GM12878 (cell line): Measurements from ENCODE around the gene SCYGR6. TPM values are rescaled to one million over a fixed set of nuclear protein-coding genes. Genes with fewer than 3 reads are reported as not detected.

ENCODE experiments used
- ATAC-seq: fragments of 200-7000 bp; cut with Tn5 transposase; 3 replicates; pipeline ENCODE4 v1.9.1; 2020; ENCODE audit warnings: mild to moderate bottlenecking, moderate library complexity
- BruUV-seq: library from RNA; stranded (reverse); fragments of 400-500 nt; replicated peaks from 2 replicates; lab custom pipeline; 2021; lab: Mats Ljungman, UMichigan
- CTCF ChIA-PET: fragments of 300-600 bp; sonication (Branson Sonifier 250); formaldehyde crosslinking; extraction: SDS; loops from one replicate; lab custom pipeline; 2021; ENCODE audit warnings: inconsistent platforms; lab: Yijun Ruan, JAX
- POLR2A ChIA-PET: fragments of 350-600 bp; formaldehyde crosslinking; extraction: SDS; loops from one replicate; lab custom pipeline; 2021; ENCODE audit warnings: inconsistent platforms; lab: Charles Lee
- RAD21 ChIA-PET: fragments of 300-600 bp; sonication (Branson Sonifier 250); formaldehyde crosslinking; loops from one replicate; lab custom pipeline; 2023; ENCODE audit warnings: antibody characterized with exemption; ENCODE audit not compliant: unreplicated experiment; lab: Charles Lee
- SMC1A ChIA-PET: fragments of 300-600 bp; sonication (Branson Sonifier 250); formaldehyde crosslinking; loops from one replicate; lab custom pipeline; 2023; ENCODE audit not compliant: unreplicated experiment, uncharacterized antibody; lab: Charles Lee
- DNase-seq: peaks from one replicate; pipeline ENCODE4 v3.0.0-alpha.2; 2011; ENCODE audit warnings: low read depth, low spot score
- FAIRE-seq: peaks from 3 replicates; lab custom pipeline; 2011; peaks lifted over from hg19 to GRCh38; lab: Jason Lieb, UNC
- H2AFZ ChIP-seq: 2 replicates; pipeline ENCODE4 v1.6.0; 2011; ENCODE audit warnings: low read depth, low read length, control low read depth; ENCODE audit not compliant: control insufficient read depth
- H3K27ac ChIP-seq: 2 replicates; pipeline ENCODE4 v1.5.1; 2011; ENCODE audit warnings: control low read depth; ENCODE audit not compliant: control insufficient read depth, insufficient read depth
- H3K27me3 ChIP-seq, 2 experiments: replicated peaks in 1 of 2; 2 replicates each; pipeline versions ENCODE4 v1.6.0 to v1.6.1; 2011; ENCODE audit warnings: low read length in 1 of 2; ENCODE audit not compliant: control insufficient read depth in 2 of 2, insufficient read depth in 2 of 2
- H3K36me3 ChIP-seq, 2 experiments: 2 replicates each; pipeline ENCODE4 v1.5.1; 2011; ENCODE audit warnings: low read length in 1 of 2; ENCODE audit not compliant: control insufficient read depth in 2 of 2, insufficient read depth in 2 of 2
- H3K4me1 ChIP-seq: 2 replicates; pipeline ENCODE4 v1.6.1; 2011; ENCODE audit warnings: mild to moderate bottlenecking, low read length, moderate library complexity, mixed read lengths; ENCODE audit not compliant: control insufficient read depth, insufficient read depth
- H3K4me2 ChIP-seq: 2 replicates; pipeline ENCODE4 v1.6.0; 2011; ENCODE audit warnings: control low read depth; ENCODE audit not compliant: control insufficient read depth, insufficient read depth
- H3K4me3 ChIP-seq: fragments of 200-600 bp; sonication (generic); 2 replicates; pipeline ENCODE4 v1.5.1; 2016
- H3K79me2 ChIP-seq: 2 replicates; pipeline ENCODE4 v1.6.0; 2011; ENCODE audit warnings: low read length; ENCODE audit not compliant: control insufficient read depth, insufficient read depth
- H3K9ac ChIP-seq: 2 replicates; pipeline ENCODE4 v1.8.0; 2011; ENCODE audit warnings: low read length, control low read depth, mixed read lengths; ENCODE audit not compliant: control insufficient read depth, insufficient read depth
- H3K9me3 ChIP-seq: replicated peaks from 3 replicates; pipeline ENCODE4 v1.5.1; 2011; ENCODE audit warnings: mild to moderate bottlenecking, low read length; ENCODE audit not compliant: control insufficient read depth, insufficient read depth
- H4K20me1 ChIP-seq: 2 replicates; pipeline ENCODE4 v1.6.0; 2011; ENCODE audit not compliant: control insufficient read depth, insufficient read depth
- ESRRA ChIP-seq: IDR thresholded peaks from 2 replicates; pipeline ENCODE4 v1.6.1; 2012; ENCODE audit warnings: mild to moderate bottlenecking, low read length, improper control_type of control experiment
- MXI1 ChIP-seq: fragments of 150-350 bp; IDR thresholded peaks from 2 replicates; pipeline ENCODE4 v1.6.1; 2011; ENCODE audit warnings: low read depth, mild to moderate bottlenecking, inconsistent platforms, low read length, improper control_type of control experiment
- NFYB ChIP-seq: IDR thresholded peaks from 2 replicates; pipeline ENCODE4 v1.6.1; 2011; ENCODE audit warnings: low read depth, mild to moderate bottlenecking, low read length, improper control_type of control experiment, moderate library complexity; ENCODE audit not compliant: insufficient read depth
- PAX8 ChIP-seq: fragments of 450-650 bp; IDR thresholded peaks from 2 replicates; pipeline ENCODE4 v1.6.1; 2017; ENCODE audit warnings: mild to moderate bottlenecking, moderate library complexity
- SREBF1 ChIP-seq: IDR thresholded peaks from 2 replicates; pipeline ENCODE4 v1.6.1; 2012; ENCODE audit warnings: mild to moderate bottlenecking, low read length
- ZNF207 ChIP-seq: fragments of 450-650 bp; IDR thresholded peaks from 2 replicates; pipeline ENCODE4 v1.6.1; 2014; ENCODE audit warnings: antibody characterized with exemption, mild to moderate bottlenecking, borderline replicate concordance
- WGBS: methylation state at CpG from one replicate; pipeline ENCODE4 v1.1.6; 2016; ENCODE audit warnings: low lambda C conversion rate; ENCODE audit not compliant: insufficient replicate concordance, insufficient coverage; ENCODE audit errors: missing lambda C conversion rate; 5-methylcytosine and 5-hydroxymethylcytosine counted together
- in situ Hi-C: fragments of 300-500 bp; cut with MboI; formaldehyde crosslinking; loops from 9 replicates; pipeline ENCODE4 v1.14.3; 2018; ENCODE audit warnings: mixed read lengths
- intact Hi-C: fragments of 100-400 bp; cut with micrococcal nuclease; formaldehyde crosslinking; loops from one replicate; pipeline ENCODE4 v1.14.2; 2022; ENCODE audit not compliant: unreplicated experiment
- polyA plus RNA-seq, 11 experiments: library from polyadenylated mRNA; depleted of rRNA in 4 of 11; unstranded in 6 of 11; stranded (reverse) in 5 of 11; fragments of >200 nt; fragmentation: Nextera tagmentation in 4 of 11; fragmentation: Illumina TruSeq in 1 of 11; extraction: Ambion mirVana in 4 of 11; extraction: Trizol in 1 of 11; gene quantifications; 1 replicate in 1 of 11; 2 replicates in 10 of 11; pipeline versions ENCODE4 v1.2.1 to v1.2.3, GENCODE V29; 2011 to 2016; ENCODE audit warnings: inconsistent platforms in 2 of 11, missing spikeins in 2 of 11, low read depth in 1 of 11
- total RNA-seq, 4 experiments: library from RNA; depleted of rRNA in 3 of 4; stranded (reverse); fragments of >200 nt in 3 of 4; fragmentation: Illumina TruSeq in 1 of 4; extraction: Trizol in 1 of 4; gene quantifications; 2 replicates each; pipeline versions ENCODE4 v1.2.1 to v1.2.3, GENCODE V29; 2013 to 2021
- TF ChIP-seq, protein P1 (sequence below): fragments of 450-650 bp; IDR thresholded peaks from 2 replicates; pipeline ENCODE4 v1.6.1; 2017; ENCODE audit warnings: mild to moderate bottlenecking, moderate library complexity

SCYGR6 gene
- total and polyA plus RNA-seq, 10 of the 15 experiments (the other 5 are each of a cell fraction or from before 2014, with no cell fraction given): not detected

DNA sequence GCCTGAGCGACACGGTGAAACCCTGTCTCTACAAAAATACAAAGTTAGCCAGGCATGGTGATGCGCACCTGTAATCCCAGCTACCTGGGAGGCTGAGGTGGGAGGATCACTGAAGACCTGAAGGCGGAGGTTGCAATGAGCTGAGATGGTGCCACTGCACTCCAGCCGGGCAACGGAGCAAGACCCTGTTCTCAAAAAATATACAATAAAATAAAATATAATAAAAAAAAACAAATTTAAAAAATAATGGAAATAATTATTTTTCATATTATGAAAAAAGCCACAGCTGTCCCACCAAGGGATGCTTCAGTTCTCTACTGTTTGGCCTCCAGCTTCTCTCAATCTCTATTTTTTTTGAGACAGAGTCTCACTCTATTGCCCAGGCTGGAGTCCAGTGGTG is 17.2 kb downstream of the SCYGR6 start:
- no peaks in the 10 kb centered on the region for H3K36me3 ChIP-seq
- H3K9ac ChIP-seq: no peak overlapping the region
- no peaks in the 10 kb centered on the region for H3K79me2 ChIP-seq
- H3K27me3 ChIP-seq: peaks cover 0 to 5% of the 10 kb centered on the region in 2 experiments; a peak in 1 of 4 replicates
- no peak overlapping the region for H2AFZ ChIP-seq
- ATAC-seq (no peak), DNase-seq (no peak), FAIRE-seq (no peak)
- WGBS: 80% methylated on average over 6 of the region's 6 CpGs
- intact Hi-C loops: no loop called here
- no peak overlapping the region for H3K27ac ChIP-seq
- H3K4me2 ChIP-seq: no peak overlapping the region
- ChIA-PET SMC1A (interaction anchor here (1.5 kb wide), 1 partner anchor 9 kb away, joined by 3 read pairs; no protein-coding TSS in a partner anchor), RAD21 (no interaction called here), POLR2A (no interaction called here), CTCF (interaction anchor here (0.6 to 1.5 kb wide), 2 partner anchors 49 to 155 kb away, joined by 3 to 5 read pairs; no protein-coding TSS in a partner anchor)
- no peaks in the 10 kb centered on the region for H4K20me1 ChIP-seq
- BruUV-seq: no TSS peak
- H3K4me1 ChIP-seq: no peaks in the 10 kb centered on the region
- in situ Hi-C loops: no loop called here
- TF ChIP-seq PAX8 (no peak), ESRRA (no peak), MXI1 (no peak), NFYB (no peak), SREBF1 (no peak), ZNF207 (no peak)
- TF ChIP-seq, protein P1, sequence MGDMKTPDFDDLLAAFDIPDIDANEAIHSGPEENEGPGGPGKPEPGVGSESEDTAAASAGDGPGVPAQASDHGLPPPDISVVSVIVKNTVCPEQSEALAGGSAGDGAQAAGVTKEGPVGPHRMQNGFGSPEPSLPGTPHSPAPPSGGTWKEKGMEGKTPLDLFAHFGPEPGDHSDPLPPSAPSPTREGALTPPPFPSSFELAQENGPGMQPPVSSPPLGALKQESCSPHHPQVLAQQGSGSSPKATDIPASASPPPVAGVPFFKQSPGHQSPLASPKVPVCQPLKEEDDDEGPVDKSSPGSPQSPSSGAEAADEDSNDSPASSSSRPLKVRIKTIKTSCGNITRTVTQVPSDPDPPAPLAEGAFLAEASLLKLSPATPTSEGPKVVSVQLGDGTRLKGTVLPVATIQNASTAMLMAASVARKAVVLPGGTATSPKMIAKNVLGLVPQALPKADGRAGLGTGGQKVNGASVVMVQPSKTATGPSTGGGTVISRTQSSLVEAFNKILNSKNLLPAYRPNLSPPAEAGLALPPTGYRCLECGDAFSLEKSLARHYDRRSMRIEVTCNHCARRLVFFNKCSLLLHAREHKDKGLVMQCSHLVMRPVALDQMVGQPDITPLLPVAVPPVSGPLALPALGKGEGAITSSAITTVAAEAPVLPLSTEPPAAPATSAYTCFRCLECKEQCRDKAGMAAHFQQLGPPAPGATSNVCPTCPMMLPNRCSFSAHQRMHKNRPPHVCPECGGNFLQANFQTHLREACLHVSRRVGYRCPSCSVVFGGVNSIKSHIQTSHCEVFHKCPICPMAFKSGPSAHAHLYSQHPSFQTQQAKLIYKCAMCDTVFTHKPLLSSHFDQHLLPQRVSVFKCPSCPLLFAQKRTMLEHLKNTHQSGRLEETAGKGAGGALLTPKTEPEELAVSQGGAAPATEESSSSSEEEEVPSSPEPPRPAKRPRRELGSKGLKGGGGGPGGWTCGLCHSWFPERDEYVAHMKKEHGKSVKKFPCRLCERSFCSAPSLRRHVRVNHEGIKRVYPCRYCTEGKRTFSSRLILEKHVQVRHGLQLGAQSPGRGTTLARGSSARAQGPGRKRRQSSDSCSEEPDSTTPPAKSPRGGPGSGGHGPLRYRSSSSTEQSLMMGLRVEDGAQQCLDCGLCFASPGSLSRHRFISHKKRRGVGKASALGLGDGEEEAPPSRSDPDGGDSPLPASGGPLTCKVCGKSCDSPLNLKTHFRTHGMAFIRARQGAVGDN: no peak
- H3K4me3 ChIP-seq: no peak overlapping the region
- H3K9me3 ChIP-seq: no peaks in the 10 kb centered on the region
